Amniotic epithelial cell (primary cell): Measurements from ENCODE around the gene SIX1.

Experiments used
- DNase-seq: peaks from one replicate; pipeline ENCODE4 v3.0.0-alpha.2; 2010; ENCODE audit warnings: low read depth

Gene SIX1

GRCh38 chr14:60641742-60642269, 7.5 kb downstream of the SIX1 start:
- DNase-seq, result no peak

GRCh38 chr14:60640859-60641741, 8.2 kb downstream of the SIX1 start:
- no peak for DNase-seq

- DNase-seq, result no peak
These were observed 9.6 kb downstream of the SIX1 start for GRCh38 chr14:60639674-60640073.

GRCh38 chr14:60637479-60638315, 11.6 kb downstream of the SIX1 start:
- no peak for DNase-seq

- no peak for DNase-seq
These were observed 12.3 kb downstream of the SIX1 start for GRCh38 chr14:60636879-60637478.

- no peak for DNase-seq
These were observed 15.1 kb downstream of the SIX1 start for GRCh38 chr14:60634153-60634552.

GRCh38 chr14:60632777-60633176, 16.5 kb downstream of the SIX1 start:
- no peak for DNase-seq

- DNase-seq, result no peak
These were observed 17.0 kb downstream of the SIX1 start for GRCh38 chr14:60632257-60632656.

GRCh38 chr14:60631842-60632241, 17.4 kb downstream of the SIX1 start:
- no peak for DNase-seq

GRCh38 chr14:60630129-60630528, 19.1 kb downstream of the SIX1 start:
- no peak for DNase-seq

GRCh38 chr14:60628892-60629291, 20.4 kb downstream of the SIX1 start:
- DNase-seq, result no peak

- peak; percentile 72 for DNase-seq
These were observed 26.4 kb downstream of the SIX1 start for GRCh38 chr14:60622917-60623257.

GRCh38 chr14:60622210-60622916, 26.9 kb downstream of the SIX1 start:
- DNase-seq, result no peak

- no peak for DNase-seq
These were observed 27.9 kb downstream of the SIX1 start for GRCh38 chr14:60621386-60621785.

GRCh38 chr14:60618241-60618640, 31.0 kb downstream of the SIX1 start:
- no peak for DNase-seq

GRCh38 chr14:60616461-60616959, 32.8 kb downstream of the SIX1 start:
- DNase-seq, result no peak

- no peak for DNase-seq
These were observed 47.0 kb downstream of the SIX1 start for GRCh38 chr14:60602291-60602690.

GRCh38 chr14:60599727-60600126, 49.5 kb downstream of the SIX1 start:
- no peak for DNase-seq

GRCh38 chr14:60596139-60596538, 53.1 kb downstream of the SIX1 start:
- DNase-seq, result no peak

GRCh38 chr14:60594062-60594461, 55.2 kb downstream of the SIX1 start:
- DNase-seq, result no peak
